Measurements from ENCODE around the gene STAC.

DNA sequence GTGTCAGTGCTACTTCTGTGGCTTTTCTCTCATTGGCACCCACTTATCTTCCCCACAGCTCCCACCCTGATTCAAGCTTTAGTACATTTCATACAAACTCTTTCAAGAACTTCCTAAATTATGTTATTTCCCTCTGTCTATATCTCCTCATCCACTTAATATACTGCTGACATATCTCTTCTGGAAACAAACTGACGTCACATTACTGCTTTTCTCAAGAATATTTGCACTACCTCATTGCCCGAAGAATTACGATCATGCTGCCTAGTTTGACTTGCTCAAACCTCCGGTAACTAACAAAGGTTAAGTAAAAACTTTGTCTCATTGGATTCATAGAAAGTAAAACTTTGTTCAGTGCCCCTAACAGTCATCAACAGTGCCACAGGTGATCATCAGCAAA, 76.5 kb downstream of the STAC start:
- no peak for TF ChIP-seq EZH2 (IDR thresholded peaks at IDR 0.05; ENCODE audit: borderline replicate concordance, low read depth, low read length, poor library complexity, severe bottlenecking)
- TF ChIP-seq, protein P1, sequence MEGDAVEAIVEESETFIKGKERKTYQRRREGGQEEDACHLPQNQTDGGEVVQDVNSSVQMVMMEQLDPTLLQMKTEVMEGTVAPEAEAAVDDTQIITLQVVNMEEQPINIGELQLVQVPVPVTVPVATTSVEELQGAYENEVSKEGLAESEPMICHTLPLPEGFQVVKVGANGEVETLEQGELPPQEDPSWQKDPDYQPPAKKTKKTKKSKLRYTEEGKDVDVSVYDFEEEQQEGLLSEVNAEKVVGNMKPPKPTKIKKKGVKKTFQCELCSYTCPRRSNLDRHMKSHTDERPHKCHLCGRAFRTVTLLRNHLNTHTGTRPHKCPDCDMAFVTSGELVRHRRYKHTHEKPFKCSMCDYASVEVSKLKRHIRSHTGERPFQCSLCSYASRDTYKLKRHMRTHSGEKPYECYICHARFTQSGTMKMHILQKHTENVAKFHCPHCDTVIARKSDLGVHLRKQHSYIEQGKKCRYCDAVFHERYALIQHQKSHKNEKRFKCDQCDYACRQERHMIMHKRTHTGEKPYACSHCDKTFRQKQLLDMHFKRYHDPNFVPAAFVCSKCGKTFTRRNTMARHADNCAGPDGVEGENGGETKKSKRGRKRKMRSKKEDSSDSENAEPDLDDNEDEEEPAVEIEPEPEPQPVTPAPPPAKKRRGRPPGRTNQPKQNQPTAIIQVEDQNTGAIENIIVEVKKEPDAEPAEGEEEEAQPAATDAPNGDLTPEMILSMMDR (conservative IDR thresholded peaks at IDR 0.05; ENCODE audit: low read depth, low read length) = no peak

Measured in A673 (cell line).